Renal cortical epithelial cell (primary cell): ENCODE measurements around the gene ACO2. TPM values are rescaled to one million over a fixed set of nuclear protein-coding genes. Genes with fewer than 3 reads are reported as not detected.
"Not testable (repeated sequence)": the region's sequence is repeated elsewhere in the genome, so short reads cannot be mapped to it uniquely, and the experiment has no call there.

Source experiments
- DNase-seq: peaks from one replicate; pipeline ENCODE4 v3.0.0-alpha.2; 2011; ENCODE audit warnings: low read depth
- total RNA-seq: library from RNA; depleted of rRNA; stranded (reverse); fragments of >200 nt; gene quantifications from 2 replicates; pipeline ENCODE4 v1.2.3, GENCODE V29; 2014

The ACO2 gene
- total RNA-seq: 54.2 and 141 TPM in 2 replicates

- DNase-seq: peak; percentile 96
These were observed at the start of gene ACO2, which contains the start of gene PHF5A for GRCh38 chr22:41468381-41469217. TSS of gene ACO2 (plus strand) at chr22:41469117. CDS start at chr22:41469147, 30 bp downstream. TSS of gene PHF5A (minus strand) at chr22:41468692. CDS start at chr22:41468653, 39 bp downstream.

- no peak for DNase-seq
These were observed 43.1 kb upstream of the ACO2 start for GRCh38 chr22:41425660-41426365.

DNA sequence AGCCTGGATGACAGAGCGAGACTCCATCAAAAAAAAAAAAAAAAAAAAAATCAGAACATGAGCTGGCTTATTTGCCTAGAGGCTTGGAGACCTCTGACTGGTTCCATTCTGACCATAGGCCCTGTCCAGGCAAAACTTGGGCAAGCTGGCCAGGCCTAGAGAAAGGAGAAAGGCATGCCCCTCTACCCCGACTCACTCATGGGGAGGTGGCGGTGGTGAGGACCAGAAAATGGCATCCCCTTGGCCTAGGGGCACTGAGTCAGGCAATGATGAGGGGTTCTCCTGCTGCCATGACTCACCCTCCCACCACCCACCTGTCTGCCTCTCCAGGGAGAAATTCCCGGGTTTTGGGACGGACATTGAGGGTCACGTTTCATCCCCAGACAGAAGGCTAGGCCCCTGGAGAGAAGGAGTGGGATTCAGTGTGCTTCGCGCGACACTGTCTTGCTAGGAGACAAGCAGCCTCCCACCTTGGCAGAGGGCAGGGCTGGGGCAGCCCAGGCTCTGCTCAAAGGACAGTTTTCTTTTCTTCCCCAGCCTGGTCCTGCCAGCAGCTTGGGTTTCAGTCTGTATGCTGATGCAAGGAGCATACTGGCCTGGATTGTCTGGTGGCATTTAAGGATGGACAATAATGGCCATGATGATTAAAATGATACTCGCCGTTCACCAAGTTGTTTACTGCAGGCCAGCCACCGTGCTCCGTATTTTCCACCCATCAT is 39.5 kb upstream of the ACO2 start:
- no peak for DNase-seq

- no peak for DNase-seq
These were observed 39.0 kb upstream of the ACO2 start for GRCh38 chr22:41429951-41430332.

DNA sequence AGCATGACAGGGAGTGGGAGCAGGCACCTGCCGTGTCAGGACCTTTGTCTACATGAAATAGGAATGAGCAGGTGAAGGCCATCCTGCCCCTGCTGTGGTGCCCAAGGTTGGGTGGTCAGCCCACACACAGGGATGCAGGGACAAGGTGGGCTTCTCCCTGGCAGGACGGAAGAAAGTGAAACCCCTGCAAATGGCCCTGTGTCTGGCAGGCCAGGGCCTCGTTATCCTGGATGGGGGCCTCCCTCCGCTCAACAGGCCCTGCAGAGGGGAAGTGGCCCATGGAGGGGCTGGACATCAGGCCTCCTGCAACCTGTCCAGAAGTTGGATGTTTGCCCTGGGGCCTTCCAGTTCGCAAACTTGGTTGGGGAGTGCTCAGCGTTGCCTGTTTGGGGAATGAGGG is 37.3 kb upstream of the ACO2 start:
- DNase-seq: no peak

DNA sequence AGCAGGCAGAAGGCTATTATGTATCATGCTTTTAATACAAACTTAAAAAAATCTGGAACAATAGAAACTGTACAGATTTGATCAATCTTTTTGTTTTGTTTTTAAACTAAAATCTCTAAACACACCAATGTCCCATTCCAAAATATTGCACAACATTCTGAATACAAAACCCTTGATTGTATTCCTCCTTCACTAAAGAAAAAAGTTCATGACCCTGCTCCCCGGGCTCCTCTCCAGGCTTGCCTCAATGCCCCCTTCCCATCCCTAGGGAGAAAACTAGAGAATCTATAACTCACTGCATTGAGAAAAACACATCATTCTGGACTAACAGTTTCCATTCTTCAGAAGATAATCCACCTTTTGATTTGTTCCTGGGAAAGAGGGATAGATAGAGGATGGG is 35.4 kb upstream of the ACO2 start:
- DNase-seq: not testable (repeated sequence)

DNA sequence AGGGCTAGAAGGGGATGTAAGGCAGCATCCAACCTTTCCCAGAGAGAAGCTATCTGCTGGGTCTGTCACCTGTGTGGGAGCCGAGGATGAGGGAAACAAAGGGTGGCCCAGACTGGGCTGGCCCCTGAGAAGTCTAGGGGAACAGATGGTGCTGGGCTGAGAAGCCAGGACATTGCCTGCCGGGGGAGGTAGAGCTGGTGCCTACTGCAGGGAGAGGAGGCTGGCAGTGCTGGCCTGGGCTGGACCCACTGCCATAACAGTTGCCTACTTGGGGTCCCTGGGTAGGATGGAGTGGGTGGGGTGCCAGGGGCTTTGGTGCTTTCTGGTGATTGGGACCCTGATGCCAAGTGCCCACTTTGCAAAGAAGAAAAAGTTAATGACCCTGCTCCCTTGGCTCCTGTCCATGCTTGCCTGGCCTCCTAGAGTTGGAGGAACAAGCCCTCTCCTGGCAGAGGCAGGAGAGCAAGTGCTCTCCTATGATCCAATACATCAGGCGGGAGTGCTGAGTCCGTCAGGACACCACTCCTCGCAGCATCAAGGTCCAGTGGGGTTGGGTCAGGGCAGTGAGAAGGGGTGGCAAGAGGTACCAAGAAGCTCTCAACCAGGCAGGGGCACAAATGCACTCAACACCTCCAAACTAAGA is 34.4 kb upstream of the ACO2 start:
- DNase-seq: not testable (repeated sequence)

DNA sequence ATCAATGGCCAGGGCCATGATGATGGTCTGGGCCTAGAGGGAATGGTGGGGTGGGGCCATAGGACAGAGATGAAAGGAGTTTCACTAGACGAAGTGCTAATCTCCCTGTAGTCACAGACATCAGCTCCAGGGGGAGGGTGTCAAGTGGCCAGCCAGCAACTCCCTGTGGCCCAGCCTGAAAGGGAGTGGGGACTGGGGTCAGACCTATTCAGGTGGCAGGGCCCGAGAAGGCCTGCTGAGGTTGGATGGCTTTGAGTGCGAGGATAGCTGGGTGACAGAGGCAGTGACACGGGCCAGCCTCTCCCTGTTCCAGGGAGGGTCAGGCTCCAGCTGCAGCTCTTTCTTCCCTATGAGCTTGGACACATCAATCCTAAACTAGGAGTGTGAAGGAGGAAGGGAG is 33.4 kb upstream of the ACO2 start:
- no peak for DNase-seq

GRCh38 chr22:41436322-41437113 is 32.4 kb upstream of the ACO2 start:
- DNase-seq: no peak

DNA sequence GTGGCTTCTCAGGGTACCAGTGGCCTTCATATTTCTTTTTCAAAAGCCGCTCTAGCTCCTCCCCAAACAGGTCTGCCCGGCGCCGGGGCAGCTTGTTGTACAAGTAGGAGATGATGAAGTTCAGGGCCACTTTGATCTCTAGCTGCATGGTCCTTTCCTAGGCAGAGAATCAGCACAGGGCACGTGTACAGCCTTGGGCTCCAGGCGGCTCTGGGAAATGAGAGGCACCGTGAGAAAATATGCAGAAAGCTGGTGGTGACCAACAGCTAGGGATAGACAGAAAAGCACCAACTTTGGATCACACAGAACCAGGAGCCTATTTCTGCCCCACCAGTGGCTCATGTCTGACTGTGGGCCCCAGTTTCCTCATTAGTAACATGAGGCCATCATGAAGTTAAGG is 31.7 kb upstream of the ACO2 start:
- DNase-seq: no peak

DNA sequence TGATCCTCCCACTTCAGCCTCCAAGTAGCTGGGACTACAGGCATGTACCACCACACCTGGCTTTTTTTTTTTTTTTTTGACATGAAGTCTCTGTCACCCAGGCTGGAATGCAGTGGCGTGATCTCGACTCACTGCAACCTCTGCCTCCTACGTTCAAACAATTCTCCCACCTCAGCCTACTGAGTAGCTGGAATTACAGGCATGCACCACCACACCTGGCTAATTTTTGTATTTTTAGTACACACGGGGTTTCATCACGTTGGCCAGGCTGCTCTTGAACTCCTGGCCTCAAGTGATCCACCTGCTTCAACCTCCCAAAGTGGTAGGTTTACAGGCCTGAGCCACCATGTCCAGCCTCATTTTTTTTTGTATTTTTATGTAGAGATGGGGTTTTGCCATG is 28.4 kb upstream of the ACO2 start:
- not testable (repeated sequence) for DNase-seq

- no peak for DNase-seq
These were observed 26.6 kb upstream of the ACO2 start for GRCh38 chr22:41442240-41442792.

DNA sequence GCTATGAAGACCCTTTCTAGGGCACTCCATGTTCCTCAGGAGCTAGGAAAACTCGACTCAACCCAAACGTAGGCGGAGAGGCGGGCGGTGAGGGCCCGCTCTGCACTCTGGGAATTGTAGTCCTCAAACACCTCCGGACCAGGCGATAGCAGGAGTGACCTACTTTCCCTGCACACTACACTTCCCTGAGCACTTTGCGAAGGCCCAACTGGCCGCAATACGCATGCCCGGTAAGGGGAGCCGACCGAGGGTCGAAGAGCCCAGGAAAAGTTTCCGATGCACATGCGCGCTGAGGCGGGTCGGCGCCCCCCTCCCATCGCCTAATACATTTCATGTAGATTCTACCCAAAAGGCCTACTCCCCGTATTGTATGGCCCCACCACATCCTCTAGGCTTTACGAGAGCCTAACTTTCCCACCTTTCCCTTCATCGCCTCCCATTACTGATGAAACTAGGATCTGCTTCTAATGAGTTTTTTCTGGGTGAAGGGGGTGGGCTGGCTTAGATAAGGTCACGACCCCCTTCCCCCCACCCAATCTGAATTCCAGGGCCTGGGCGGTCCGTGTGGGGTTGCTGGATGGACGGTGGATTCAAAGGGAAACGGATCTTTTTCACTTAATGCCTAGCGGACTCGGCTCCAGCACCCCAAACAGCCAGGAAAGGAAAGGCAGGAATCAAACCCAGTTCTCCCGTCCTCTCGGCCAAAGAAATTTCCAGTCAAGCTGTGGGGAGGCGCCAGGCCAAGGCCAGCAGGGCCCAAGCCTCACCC is 24.4 kb upstream of the ACO2 start:
- peak; percentile 96 for DNase-seq

- DNase-seq: no peak
These were observed 23.5 kb upstream of the ACO2 start for GRCh38 chr22:41445129-41446056.

GRCh38 chr22:41446057-41446501 is 22.8 kb upstream of the ACO2 start:
- no peak for DNase-seq

DNA sequence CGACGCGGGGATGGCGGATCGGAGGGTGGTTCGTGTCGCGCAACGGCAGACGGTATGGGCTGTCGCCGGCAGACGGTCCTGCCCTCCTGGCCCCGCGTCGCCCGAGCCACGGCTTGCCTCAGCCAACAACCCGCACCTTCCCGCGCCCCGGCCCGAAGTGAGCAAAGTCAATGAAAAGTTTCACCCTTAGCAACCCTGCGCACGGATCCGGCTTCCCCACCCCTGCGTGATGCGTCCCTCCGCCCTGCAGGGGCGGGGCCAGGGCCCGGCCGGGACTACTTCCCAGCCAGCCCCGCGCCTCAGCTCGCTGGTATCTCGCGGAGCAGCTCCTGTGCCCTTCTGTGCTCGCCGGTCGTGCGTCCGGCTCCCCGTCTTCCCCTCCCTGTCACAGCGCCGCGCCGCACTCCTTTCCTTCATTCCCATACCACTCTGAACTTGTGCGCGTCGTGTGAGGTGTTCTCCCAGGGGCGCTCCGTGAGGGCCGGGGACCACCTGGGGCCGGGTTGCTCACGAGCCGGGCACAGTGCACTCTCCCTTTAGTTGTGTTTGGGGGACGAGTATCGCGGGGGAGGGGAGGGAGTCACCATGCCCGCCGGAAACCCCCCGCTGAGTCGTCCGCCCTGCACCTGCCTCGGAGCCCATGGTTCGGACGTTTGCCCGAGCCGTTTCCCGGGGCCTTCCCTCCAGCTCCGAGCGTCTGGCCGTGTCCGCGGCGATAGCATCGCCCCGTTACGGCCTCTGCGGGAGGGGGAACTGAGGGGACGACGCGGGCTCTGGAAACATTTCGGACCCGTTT is 22.1 kb upstream of the ACO2 start, which contains the start of gene TOB2:
Gene TOB2, minus strand, starts transcription at position 163 of the 796 bp plus-strand sequence. CDS start 9,456 bp downstream, outside the sequence.
- peak; percentile 71 for DNase-seq

- peak; percentile 30 for DNase-seq
These were observed 21.3 kb upstream of the ACO2 start for GRCh38 chr22:41447435-41448188.
